CD14-positive monocyte (primary cell): ENCODE measurements around the gene IRGC. TPM values are rescaled to one million over a fixed set of nuclear protein-coding genes. Genes with fewer than 3 reads are reported as not detected.

ENCODE experiments used
- DNase-seq, 3 donors: peaks; one replicate each; pipeline ENCODE4 v3.0.0-alpha.2; 2011 to 2022
- H2AFZ ChIP-seq: 2 replicates; pipeline ENCODE4 v1.6.0; 2012; ENCODE audit warnings: mild to moderate bottlenecking, low read depth, low read length, inconsistent platforms; ENCODE audit not compliant: insufficient read depth, poor library complexity, severe bottlenecking
- H3K27ac ChIP-seq, 2 donors: 1 replicate in 1 of 2; 2 replicates in 1 of 2; pipeline ENCODE4 v1.5.1; 2012 to 2013; ENCODE audit warnings: low read length in 2 of 2, control low read depth in 1 of 2, inconsistent platforms in 1 of 2, low read depth in 1 of 2, mild to moderate bottlenecking in 1 of 2
- H3K27me3 ChIP-seq, 2 donors: one replicate each; pipeline versions ENCODE4 v1.6.0 to v1.6.1; 2011 to 2013; ENCODE audit warnings: low read length in 2 of 2; ENCODE audit not compliant: control insufficient read depth in 2 of 2, insufficient read depth in 2 of 2
- H3K36me3 ChIP-seq, 2 donors: replicated peaks in 1 of 2; 1 replicate in 1 of 2; 2 replicates in 1 of 2; pipeline versions ENCODE4 v1.5.1 to v1.6.1; 2012 to 2013; ENCODE audit warnings: low read length in 2 of 2, control low read depth in 1 of 2, inconsistent platforms in 1 of 2, mild to moderate bottlenecking in 1 of 2; ENCODE audit not compliant: insufficient read depth in 2 of 2, control insufficient read depth in 1 of 2
- H3K4me1 ChIP-seq, 2 donors: 1 replicate in 1 of 2; 2 replicates in 1 of 2; pipeline versions ENCODE4 v1.5.1 to v1.6.1; 2012 to 2013; ENCODE audit warnings: low read length in 2 of 2, control low read depth in 1 of 2, inconsistent platforms in 1 of 2, mild to moderate bottlenecking in 1 of 2, moderate library complexity in 1 of 2; ENCODE audit not compliant: insufficient read depth in 2 of 2, control insufficient read depth in 1 of 2
- H3K4me2 ChIP-seq: replicated peaks from 2 replicates; pipeline ENCODE3; 2012; ENCODE audit warnings: low read length, moderate library complexity, mild to moderate bottlenecking; ENCODE audit not compliant: poor library complexity, severe bottlenecking; ENCODE audit errors: extremely low read depth
- H3K4me3 ChIP-seq, 3 experiments: fragments of 200-600 bp in 1 of 3; sonication (generic) in 1 of 3; replicated peaks in 1 of 3; 1 replicate in 2 of 3; 2 replicates in 1 of 3; pipeline ENCODE4 v1.5.1; 2011 to 2013; ENCODE audit warnings: low read length in 3 of 3, mild to moderate bottlenecking in 3 of 3, control low read depth in 2 of 3, low read depth in 2 of 3, inconsistent platforms in 1 of 3, moderate library complexity in 1 of 3
- H3K79me2 ChIP-seq: 2 replicates; pipeline ENCODE4 v1.6.0; 2012; ENCODE audit warnings: mild to moderate bottlenecking, control low read depth, inconsistent platforms, low read length, moderate library complexity; ENCODE audit not compliant: insufficient read depth
- H3K9ac ChIP-seq: 2 replicates; pipeline ENCODE4 v1.6.0; 2017; ENCODE audit warnings: low read length, mild to moderate bottlenecking; ENCODE audit not compliant: insufficient read depth, poor library complexity, severe bottlenecking
- H3K9me3 ChIP-seq, 2 donors: replicated peaks in 1 of 2; 1 replicate in 1 of 2; 2 replicates in 1 of 2; pipeline versions ENCODE4 v1.5.1 to v1.6.1; 2012 to 2013; ENCODE audit warnings: low read length in 2 of 2, control low read depth in 1 of 2; ENCODE audit not compliant: control insufficient read depth in 1 of 2, insufficient read depth in 1 of 2
- H4K20me1 ChIP-seq: 2 replicates; pipeline ENCODE4 v1.6.0; 2012; ENCODE audit warnings: mild to moderate bottlenecking, low read length, control low read depth, moderate library complexity; ENCODE audit not compliant: insufficient read depth
- H3K27ac Mint-ChIP-seq, 7 donors: one replicate each; pipeline ENCODE4 v1.8.0; 2020; ENCODE audit warnings: mild to moderate bottlenecking in 7 of 7, mixed read lengths in 7 of 7, moderate library complexity in 6 of 7, inconsistent platforms in 2 of 7
- H3K27me3 Mint-ChIP-seq, 3 donors: one replicate each; pipeline ENCODE4 v1.8.0; 2021 to 2022; ENCODE audit warnings: low read depth in 3 of 3, mild to moderate bottlenecking in 3 of 3, mixed read lengths in 3 of 3, moderate library complexity in 3 of 3, inconsistent platforms in 1 of 3
- H3K36me3 Mint-ChIP-seq, 2 donors: one replicate each; pipeline ENCODE4 v1.8.0; 2020; ENCODE audit warnings: mixed read lengths in 2 of 2, inconsistent platforms in 1 of 2, mild to moderate bottlenecking in 1 of 2
- H3K4me1 Mint-ChIP-seq: one replicate; pipeline ENCODE4 v1.8.0; 2020; ENCODE audit warnings: mild to moderate bottlenecking, mixed read lengths
- H3K4me3 Mint-ChIP-seq, 2 donors: one replicate each; pipeline ENCODE4 v1.8.0; 2020; ENCODE audit warnings: mild to moderate bottlenecking in 2 of 2, mixed read lengths in 2 of 2, moderate library complexity in 1 of 2
- H3K9me3 Mint-ChIP-seq, 7 donors: one replicate each; pipeline ENCODE4 v1.8.0; 2020 to 2022; ENCODE audit warnings: mixed read lengths in 7 of 7, mild to moderate bottlenecking in 6 of 7, moderate library complexity in 6 of 7, inconsistent platforms in 2 of 7
- CTCF ChIP-seq: fragments of 200-600 bp; IDR thresholded peaks from one replicate; pipeline ENCODE4 v1.8.0; 2022; ENCODE audit warnings: antibody characterized with exemption, mild to moderate bottlenecking
- WGBS: methylation state at CpG from one replicate; pipeline ENCODE4 v1.1.5; 2013; ENCODE audit warnings: missing lambda C conversion rate; ENCODE audit not compliant: insufficient coverage; 5-methylcytosine and 5-hydroxymethylcytosine counted together
- intact Hi-C, 2 donors: fragments of 100-400 bp; cut with micrococcal nuclease; formaldehyde crosslinking; loops; one replicate each; pipeline versions ENCODE4 v1.15.0 to v1.15.1; 2023
- polyA plus RNA-seq, 3 donors: library from polyadenylated mRNA; depleted of rRNA in 1 of 3; unstranded in 2 of 3; stranded (reverse) in 1 of 3; fragments of 300-500 nt in 2 of 3; fragments of >200 nt in 1 of 3; fragmentation: Illumina TruSeq in 2 of 3; gene quantifications; 1 replicate in 2 of 3; 2 replicates in 1 of 3; pipeline ENCODE4 v1.2.3, GENCODE V29; 2012 to 2021

IRGC gene
- polyA plus RNA-seq, 3 donors = not detected

- Mint-ChIP-seq H3K4me3 (no peak overlapping the region), H3K27ac (no peak overlapping the region), H3K27me3 (peaks cover 18 to 30% (median 20%) of the 10 kb centered on the region in 3 donors), H3K9me3 (peaks cover 0 to 1% (median 0%) of the 10 kb centered on the region in 7 donors), H3K36me3 (no peaks in the 10 kb centered on the region), H3K4me1 (peaks cover 3% of the 10 kb centered on the region)
- no peak overlapping the region for H3K27ac ChIP-seq
- WGBS = 94% methylated on average over 31 of the region's 37 CpGs
- H3K4me1 ChIP-seq = no peaks in the 10 kb centered on the region
- H3K4me2 ChIP-seq = no peak overlapping the region
- no peak overlapping the region for H3K4me3 ChIP-seq
- H3K79me2 ChIP-seq = no peaks in the 10 kb centered on the region
- no peak overlapping the region for H2AFZ ChIP-seq
- H3K27me3 ChIP-seq = no peaks in the 10 kb centered on the region
- no peak for DNase-seq
- no peaks in the 10 kb centered on the region for H3K36me3 ChIP-seq
- intact Hi-C loops = no loop called here
- TF ChIP-seq CTCF = no peak
- H4K20me1 ChIP-seq = no peaks in the 10 kb centered on the region
- H3K9me3 ChIP-seq = no peaks in the 10 kb centered on the region
- no peak overlapping the region for H3K9ac ChIP-seq
Observed at GRCh38 chr19:43719378-43719868, 3.5 kb downstream of the IRGC start.

- no peaks in the 10 kb centered on the region for H3K9me3 ChIP-seq
- H2AFZ ChIP-seq = no peak overlapping the region
- no peak overlapping the region for H3K9ac ChIP-seq
- TF ChIP-seq CTCF = no peak
- H3K4me3 Mint-ChIP-seq = no peak overlapping the region
- no peak overlapping the region for H3K4me2 ChIP-seq
- WGBS = 100% methylated on average over 2 of the region's 5 CpGs
- H3K4me1 ChIP-seq = peaks cover under 1 to 2% of the 10 kb centered on the region in 2 donors
- H3K79me2 ChIP-seq = no peaks in the 10 kb centered on the region
- no peak overlapping the region for H3K27ac Mint-ChIP-seq
- H3K27ac ChIP-seq = no peak overlapping the region
- peaks cover 3% of the 10 kb centered on the region for H3K4me1 Mint-ChIP-seq
- peaks cover 20 to 29% (median 20%) of the 10 kb centered on the region in 3 donors for H3K27me3 Mint-ChIP-seq
- DNase-seq = no peak
- H3K36me3 ChIP-seq = no peaks in the 10 kb centered on the region
- peaks cover 0 to 1% (median 0%) of the 10 kb centered on the region in 7 donors for H3K9me3 Mint-ChIP-seq
- intact Hi-C loops = no loop called here
- H3K27me3 ChIP-seq = no peaks in the 10 kb centered on the region
- no peak overlapping the region for H3K4me3 ChIP-seq
- no peaks in the 10 kb centered on the region for H4K20me1 ChIP-seq
- no peaks in the 10 kb centered on the region for H3K36me3 Mint-ChIP-seq
Observed at GRCh38 chr19:43719918-43720317, 4.0 kb downstream of the IRGC start.
